Measurements from ENCODE around the gene MATCAP1.

MATCAP1 gene

GRCh38 chr16:67170949-67171649 is 12.7 kb downstream of the MATCAP1 start:
- DNase-seq = no peak

GRCh38 chr16:67170168-67170948 is 13.4 kb downstream of the MATCAP1 start, which contains the start of gene NOL3:
NOL3 (plus strand) TSS chr16:67170538.
- no peak for DNase-seq

- no peak for DNase-seq
Observed at GRCh38 chr16:67169642-67170167, 14.1 kb downstream of the MATCAP1 start.

GRCh38 chr16:67169011-67169451 is 14.7 kb downstream of the MATCAP1 start:
- no peak for DNase-seq

- DNase-seq = no peak
Observed at GRCh38 chr16:67167588-67167987, 16.2 kb downstream of the MATCAP1 start.

- DNase-seq = no peak
Observed at GRCh38 chr16:67166598-67167168, 17.1 kb downstream of the MATCAP1 start.

GRCh38 chr16:67166110-67166547 is 17.6 kb downstream of the MATCAP1 start:
- DNase-seq = no peak

- DNase-seq = no peak
Observed at GRCh38 chr16:67165121-67166078, 18.4 kb downstream of the MATCAP1 start.

GRCh38 chr16:67164599-67165061 is 19.1 kb downstream of the MATCAP1 start, which contains the start of gene HSF4:
HSF4 (plus strand) TSS chr16:67164745; CDS start chr16:67164812, 67 bp downstream.
- no peak for DNase-seq

- DNase-seq = no peak
Observed at GRCh38 chr16:67163999-67164558, 19.7 kb downstream of the MATCAP1 start.

- no peak for DNase-seq
Observed at GRCh38 chr16:67163164-67163998, 20.4 kb downstream of the MATCAP1 start.

GRCh38 chr16:67162506-67163163 is 21.1 kb downstream of the MATCAP1 start:
- no peak for DNase-seq

GRCh38 chr16:67161595-67162058 is 22.1 kb downstream of the MATCAP1 start:
- no peak for DNase-seq

GRCh38 chr16:67158637-67159600 is 24.8 kb downstream of the MATCAP1 start:
- no peak for DNase-seq

- DNase-seq = no peak
Observed at GRCh38 chr16:67157892-67158635, 25.7 kb downstream of the MATCAP1 start.

GRCh38 chr16:67157106-67157748 is 26.5 kb downstream of the MATCAP1 start:
- DNase-seq = no peak

GRCh38 chr16:67156143-67156844 is 27.5 kb downstream of the MATCAP1 start:
- no peak for DNase-seq
